Stimulated activated CD4-positive, alpha-beta T cell treated with anti-CD3 and anti-CD28 coated beads, TNF-alpha, amount 100 ng/mL, for 24 hours (primary cell): Measurements from ENCODE around the gene IL10RA.

Source experiments
- DNase-seq, 3 experiments: peaks; one replicate each; pipeline ENCODE4 v3.0.0-alpha.2; 2020; ENCODE audit warnings: low read depth in 3 of 3

Gene IL10RA

DNA sequence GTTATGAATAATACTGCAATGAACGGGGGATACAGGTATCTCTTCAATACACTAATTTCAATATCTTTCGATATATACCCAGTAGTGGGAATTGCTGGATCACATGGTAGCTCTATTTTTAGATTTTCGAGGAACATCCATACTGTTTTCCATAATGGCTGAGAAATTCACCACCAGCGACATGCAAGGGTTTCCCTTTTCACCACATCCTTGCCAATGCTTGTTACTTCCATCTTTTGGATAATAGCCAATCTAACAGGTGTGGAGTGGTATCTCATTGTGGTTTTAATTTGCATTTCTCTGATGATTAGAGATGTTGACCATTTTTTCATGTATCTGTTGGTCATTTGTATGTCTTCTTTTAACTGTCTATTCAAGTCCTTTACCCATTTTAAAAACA, 5.9 kb downstream of the IL10RA start:
- no peak for DNase-seq

DNA sequence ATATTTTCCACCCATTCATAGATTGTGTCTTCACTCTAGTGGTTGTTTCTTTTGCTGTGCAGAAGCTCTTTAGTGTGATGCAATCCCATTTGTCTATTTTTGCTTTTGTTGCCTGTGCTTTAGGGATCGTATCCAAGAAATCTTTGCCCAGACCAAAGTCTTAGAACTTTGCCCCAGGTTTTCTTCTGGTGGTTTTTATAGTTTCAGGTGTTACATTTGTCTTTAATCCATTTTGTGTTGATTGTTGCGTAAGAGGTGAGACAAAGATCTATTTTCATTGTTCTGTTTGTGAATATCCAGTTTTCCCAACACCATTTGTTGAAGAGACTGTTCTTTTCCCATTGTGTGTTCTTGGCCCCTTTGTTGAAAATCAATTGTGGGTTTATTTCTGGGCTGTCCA, 6.4 kb downstream of the IL10RA start:
- DNase-seq = no peak

DNA sequence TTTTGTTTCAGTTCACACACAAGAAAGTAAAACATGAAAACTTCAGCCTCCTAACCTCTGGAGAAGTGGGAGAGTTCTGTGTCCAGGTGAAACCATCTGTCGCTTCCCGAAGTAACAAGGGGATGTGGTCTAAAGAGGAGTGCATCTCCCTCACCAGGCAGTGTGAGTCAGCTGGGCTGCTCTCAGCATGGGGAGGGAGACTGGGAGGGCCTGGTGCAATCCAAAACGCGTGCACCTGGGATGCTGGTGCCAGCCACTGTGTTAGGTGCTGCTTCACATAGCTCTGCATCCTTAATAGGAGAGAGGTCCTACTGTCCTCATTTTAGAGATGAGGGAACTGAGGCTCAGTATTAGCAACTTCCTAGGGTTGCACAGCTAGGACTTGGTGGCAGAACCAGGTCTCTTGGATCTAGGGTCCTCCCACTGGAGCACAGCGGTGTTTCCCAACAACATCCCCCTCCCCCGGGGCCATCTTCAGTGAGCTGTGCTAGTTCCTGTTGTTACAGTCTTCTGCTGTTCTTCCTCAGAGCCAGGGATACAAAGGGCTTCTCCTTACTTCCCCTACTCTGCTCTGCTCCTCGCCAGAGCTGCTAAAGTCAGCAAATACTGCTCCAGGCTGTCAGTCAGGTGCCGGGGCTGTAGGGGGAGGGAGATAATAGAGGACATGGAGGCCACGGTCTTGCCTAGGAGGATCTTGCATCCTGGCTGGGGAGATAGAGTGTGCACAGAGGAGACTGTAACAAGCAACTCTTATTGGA, 8.0 kb downstream of the IL10RA start:
- DNase-seq = no peak

DNA sequence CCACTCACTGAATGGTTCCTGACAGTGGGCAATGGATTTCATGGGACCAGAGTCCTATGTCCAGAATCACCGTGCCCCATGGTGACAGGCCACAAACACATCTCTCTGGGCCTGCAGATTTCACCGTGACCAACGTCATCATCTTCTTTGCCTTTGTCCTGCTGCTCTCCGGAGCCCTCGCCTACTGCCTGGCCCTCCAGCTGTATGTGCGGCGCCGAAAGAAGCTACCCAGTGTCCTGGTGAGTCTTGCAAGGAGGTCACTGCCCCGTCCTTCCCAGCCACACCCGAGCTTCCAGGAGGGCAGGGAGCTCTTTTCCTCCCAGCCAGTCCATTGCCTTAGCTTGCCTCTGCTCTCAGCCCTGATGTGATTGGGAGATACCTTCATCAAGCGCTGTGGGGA, 9.3 kb downstream of the IL10RA start:
- DNase-seq = no peak

DNA sequence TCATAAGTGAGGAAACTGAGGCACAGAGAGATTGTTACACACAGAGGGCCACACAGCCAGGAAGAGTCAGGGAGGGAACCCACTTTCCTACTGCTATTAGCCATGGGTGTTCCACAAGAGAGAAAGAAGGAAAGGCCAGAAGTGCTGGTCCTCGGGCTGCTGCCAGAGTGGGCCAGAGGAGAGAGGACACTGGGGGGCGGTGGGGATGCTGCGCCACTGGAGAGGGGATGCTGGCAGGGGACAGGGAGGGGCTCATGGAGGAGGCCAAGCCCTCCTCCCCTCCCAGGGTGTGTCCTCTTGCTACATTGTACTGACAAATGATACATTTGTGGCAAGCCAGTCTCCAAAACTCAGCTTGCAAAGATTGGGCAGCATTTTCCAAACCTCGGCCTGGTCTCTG, 9.9 kb downstream of the IL10RA start:
- DNase-seq = no peak

DNA sequence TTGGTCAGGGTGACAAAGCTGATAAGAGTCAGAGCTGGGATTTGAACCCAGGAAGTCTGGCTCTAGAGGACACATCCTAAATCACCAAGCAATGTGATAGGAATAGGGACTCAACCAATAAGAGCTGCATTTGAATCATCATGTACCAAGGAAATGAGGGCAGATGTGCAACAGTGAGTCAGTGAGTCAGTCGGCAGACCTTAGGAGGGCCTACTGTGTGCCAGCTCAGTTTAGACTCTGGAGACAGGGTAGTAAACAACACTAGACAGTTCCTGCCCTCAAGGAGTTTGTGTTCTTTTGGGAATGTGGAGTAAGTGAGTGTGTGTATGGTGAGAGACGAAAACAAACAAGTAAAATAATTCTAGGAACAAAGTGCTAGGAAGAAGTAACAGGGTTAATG, 11.2 kb downstream of the IL10RA start:
- DNase-seq = no peak

DNA sequence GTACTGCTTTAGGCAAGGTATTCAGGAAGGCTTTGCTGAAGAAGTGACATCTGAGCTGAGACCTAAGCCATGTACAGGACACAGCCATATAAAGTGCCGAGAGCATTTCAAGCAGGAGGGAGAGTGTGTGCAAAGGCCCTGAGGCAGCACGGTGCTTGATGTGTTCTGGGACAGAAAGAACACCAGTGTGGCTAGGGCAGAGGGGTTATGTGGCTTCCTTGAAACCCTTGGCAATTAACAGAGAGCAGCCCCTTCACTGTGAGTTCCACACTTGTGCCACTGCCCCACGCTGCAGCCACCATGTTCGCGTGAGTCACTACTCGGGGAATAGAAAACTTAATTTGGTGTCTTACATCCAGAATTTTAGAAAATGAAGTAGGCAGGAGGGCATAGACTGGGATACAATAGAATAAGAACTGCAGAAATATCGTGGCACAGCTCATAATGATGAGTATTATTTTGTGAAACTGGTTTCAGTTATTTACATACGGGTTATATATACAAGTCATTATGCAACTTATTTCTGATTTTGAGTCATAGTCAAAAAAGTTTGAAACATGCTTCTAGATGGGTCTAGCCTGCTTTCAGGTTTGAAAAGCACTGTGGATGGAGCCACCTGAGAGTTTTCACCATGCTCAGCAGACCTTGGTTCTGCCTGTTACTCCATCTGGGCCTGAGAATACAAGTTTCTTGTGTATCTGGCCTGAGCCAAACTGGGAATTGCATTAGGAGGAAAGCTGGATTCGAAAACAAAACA, 11.8 kb downstream of the IL10RA start:
- DNase-seq = no peak

DNA sequence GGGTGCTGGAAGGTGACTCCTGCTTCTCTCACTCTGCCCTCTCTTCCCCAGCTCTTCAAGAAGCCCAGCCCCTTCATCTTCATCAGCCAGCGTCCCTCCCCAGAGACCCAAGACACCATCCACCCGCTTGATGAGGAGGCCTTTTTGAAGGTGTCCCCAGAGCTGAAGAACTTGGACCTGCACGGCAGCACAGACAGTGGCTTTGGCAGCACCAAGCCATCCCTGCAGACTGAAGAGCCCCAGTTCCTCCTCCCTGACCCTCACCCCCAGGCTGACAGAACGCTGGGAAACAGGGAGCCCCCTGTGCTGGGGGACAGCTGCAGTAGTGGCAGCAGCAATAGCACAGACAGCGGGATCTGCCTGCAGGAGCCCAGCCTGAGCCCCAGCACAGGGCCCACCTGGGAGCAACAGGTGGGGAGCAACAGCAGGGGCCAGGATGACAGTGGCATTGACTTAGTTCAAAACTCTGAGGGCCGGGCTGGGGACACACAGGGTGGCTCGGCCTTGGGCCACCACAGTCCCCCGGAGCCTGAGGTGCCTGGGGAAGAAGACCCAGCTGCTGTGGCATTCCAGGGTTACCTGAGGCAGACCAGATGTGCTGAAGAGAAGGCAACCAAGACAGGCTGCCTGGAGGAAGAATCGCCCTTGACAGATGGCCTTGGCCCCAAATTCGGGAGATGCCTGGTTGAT, 12.6 kb downstream of the IL10RA start:
- no peak for DNase-seq

DNA sequence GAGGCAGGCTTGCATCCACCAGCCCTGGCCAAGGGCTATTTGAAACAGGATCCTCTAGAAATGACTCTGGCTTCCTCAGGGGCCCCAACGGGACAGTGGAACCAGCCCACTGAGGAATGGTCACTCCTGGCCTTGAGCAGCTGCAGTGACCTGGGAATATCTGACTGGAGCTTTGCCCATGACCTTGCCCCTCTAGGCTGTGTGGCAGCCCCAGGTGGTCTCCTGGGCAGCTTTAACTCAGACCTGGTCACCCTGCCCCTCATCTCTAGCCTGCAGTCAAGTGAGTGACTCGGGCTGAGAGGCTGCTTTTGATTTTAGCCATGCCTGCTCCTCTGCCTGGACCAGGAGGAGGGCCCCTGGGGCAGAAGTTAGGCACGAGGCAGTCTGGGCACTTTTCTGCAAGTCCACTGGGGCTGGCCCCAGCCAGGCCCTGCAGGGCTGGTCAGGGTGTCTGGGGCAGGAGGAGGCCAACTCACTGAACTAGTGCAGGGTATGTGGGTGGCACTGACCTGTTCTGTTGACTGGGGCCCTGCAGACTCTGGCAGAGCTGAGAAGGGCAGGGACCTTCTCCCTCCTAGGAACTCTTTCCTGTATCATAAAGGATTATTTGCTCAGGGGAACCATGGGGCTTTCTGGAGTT, 13.3 kb downstream of the IL10RA start:
- DNase-seq = no peak

DNA sequence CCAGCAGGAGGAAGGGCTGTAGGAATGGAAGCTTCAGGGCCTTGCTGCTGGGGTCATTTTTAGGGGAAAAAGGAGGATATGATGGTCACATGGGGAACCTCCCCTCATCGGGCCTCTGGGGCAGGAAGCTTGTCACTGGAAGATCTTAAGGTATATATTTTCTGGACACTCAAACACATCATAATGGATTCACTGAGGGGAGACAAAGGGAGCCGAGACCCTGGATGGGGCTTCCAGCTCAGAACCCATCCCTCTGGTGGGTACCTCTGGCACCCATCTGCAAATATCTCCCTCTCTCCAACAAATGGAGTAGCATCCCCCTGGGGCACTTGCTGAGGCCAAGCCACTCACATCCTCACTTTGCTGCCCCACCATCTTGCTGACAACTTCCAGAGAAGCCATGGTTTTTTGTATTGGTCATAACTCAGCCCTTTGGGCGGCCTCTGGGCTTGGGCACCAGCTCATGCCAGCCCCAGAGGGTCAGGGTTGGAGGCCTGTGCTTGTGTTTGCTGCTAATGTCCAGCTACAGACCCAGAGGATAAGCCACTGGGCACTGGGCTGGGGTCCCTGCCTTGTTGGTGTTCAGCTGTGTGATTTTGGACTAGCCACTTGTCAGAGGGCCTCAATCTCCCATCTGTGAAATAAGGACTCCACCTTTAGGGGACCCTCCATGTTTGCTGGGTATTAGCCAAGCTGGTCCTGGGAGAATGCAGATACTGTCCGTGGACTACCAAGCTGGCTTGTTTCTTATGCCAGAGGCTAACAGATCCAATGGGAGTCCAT, 14.1 kb downstream of the IL10RA start:
- DNase-seq = no peak

DNA sequence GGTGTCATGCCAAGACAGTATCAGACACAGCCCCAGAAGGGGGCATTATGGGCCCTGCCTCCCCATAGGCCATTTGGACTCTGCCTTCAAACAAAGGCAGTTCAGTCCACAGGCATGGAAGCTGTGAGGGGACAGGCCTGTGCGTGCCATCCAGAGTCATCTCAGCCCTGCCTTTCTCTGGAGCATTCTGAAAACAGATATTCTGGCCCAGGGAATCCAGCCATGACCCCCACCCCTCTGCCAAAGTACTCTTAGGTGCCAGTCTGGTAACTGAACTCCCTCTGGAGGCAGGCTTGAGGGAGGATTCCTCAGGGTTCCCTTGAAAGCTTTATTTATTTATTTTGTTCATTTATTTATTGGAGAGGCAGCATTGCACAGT, 14.6 kb downstream of the IL10RA start:
- DNase-seq = no peak

DNA sequence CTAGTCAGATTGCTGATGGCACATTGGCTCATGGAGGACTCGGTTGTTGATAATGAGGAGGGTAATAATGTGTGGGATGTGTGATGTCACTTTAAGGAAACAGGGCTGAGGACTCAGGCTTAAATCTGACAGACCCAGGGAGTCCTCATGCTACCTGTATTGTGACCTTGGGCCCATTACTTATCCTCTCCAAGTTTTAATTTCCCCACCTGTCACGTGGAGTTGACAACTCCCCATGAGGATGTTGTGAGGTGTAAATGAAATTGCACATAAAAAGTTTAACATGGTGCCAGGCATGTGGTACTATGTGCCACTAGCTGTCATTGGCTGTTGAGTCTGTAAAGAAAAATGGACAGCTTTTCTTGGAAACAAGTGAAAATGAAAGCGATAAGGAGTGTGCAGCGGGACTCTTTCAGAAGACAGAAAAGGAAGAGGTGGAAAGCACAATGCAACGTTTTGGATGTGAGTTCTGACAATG, 15.3 kb downstream of the IL10RA start:
- no peak for DNase-seq

DNA sequence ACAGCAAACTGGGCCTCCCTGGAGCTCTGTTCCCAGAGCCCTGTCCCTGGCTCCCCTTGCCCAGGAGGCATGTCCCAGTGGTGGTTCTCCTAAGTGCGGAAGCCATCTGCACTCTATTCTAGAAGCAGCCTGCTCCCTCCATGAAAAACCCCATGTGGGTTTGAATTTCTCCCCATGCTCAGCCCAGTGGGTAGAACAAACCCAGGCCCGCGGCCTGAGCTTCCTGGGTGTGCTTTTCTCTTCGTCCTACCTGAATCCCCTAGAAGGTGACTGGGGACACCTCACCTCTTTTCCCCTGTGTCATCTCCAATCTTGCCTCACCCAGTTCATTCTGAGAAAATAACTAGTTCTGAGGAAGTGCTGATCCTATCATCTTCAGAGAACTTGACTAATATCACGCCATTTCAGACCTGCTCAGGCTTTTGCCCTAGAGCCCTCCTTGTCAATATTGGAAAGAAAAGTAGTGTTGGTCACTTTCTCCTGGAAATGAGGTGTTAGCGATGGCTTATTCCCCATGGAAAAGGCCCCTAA, 15.9 kb downstream of the IL10RA start:
- peak in 1 of 3 experiments; percentile 58 for DNase-seq

DNA sequence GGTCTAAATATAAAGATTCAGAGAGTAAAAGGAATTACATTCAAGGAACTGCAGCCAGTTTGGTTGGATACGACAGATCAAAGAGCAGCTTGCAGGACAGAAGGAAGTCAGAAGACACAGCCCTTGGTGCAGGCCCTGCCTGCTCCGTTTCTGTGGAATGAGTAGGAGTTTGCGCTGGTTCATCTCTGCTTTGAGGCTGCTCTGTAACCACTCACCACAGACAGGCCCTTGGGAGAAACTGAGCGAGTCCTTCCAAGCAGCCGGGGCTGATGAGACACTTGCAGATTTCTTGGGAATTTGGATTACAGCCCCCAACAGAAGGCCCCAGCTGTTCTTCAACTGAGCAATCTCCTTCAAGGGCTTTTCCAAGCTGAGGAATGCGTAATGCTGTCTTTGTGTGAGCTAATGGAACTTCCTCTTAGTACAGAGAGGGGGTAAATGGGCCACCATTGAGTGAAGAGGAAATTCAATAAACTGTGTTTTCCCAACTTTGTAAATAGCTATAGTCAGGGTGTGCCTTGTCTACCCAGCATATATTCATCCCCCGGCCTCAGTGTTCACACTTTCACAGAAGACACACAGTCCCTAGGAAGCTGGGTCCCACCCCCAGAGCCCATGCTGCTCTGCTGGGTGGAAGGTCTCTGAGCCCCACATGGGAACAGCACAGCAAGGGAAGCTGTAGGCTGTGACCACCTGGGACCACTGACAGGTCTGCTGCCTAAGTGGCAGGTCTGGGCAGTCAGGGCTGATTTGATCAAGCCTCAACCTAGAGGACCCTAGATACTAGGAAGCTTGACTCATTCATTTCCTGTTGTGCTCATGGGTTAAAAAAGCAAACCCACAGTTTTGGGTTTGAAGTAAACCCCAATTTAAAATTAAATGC, 16.6 kb downstream of the IL10RA start:
- DNase-seq = peak in 1 of 3 experiments; percentile 75

DNA sequence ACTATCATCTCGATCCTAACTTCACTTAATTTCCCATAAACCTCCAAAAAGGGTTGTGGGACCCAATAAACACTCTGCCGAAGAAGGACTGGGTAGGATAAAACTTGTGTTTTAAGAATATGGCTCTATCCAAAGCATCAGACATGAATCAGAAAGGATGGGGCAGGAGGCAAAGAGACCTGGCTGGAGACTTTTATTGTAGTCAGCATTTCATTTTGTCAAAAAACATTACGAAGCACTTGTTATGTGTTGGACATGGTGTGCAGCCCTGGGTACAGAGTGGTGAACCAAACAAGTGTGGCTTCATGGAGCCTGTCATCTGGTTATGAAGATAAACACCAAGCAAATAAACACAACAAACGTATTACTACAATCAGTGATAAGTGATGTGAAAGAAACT, 17.3 kb downstream of the IL10RA start:
- DNase-seq = no peak

DNA sequence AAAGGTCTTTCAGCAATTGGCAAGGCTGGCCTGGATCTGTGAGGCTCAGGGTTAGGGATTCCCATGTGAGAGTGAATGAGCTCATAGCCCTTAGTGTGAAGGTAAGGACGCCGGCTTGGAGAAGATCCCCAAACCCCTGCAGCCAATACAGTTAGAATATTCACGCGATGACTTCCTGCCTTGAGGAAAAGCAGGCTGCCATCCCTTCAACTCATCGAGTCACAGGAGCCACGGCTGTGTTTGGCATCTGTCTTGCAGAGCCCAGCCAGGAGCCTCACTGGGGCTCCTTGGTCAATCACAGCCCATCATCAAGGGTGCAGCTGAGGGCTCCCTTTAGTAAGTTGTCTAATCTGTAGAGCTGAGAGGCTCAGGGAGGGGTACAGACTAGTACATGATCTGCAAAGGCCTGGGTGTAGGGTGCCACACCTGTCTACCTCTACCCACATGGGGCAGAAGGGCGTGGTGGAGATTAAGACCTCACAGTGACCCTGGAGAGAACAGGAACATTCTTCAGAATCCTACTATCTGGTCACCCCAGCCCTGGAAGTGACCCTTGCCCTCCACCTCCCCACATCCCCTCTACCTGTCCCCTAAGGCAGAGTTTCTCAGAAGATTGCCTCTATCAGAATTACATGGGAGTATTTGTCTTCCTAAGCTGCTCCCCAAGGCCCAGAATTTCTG, 18.5 kb downstream of the IL10RA start:
- DNase-seq = no peak

DNA sequence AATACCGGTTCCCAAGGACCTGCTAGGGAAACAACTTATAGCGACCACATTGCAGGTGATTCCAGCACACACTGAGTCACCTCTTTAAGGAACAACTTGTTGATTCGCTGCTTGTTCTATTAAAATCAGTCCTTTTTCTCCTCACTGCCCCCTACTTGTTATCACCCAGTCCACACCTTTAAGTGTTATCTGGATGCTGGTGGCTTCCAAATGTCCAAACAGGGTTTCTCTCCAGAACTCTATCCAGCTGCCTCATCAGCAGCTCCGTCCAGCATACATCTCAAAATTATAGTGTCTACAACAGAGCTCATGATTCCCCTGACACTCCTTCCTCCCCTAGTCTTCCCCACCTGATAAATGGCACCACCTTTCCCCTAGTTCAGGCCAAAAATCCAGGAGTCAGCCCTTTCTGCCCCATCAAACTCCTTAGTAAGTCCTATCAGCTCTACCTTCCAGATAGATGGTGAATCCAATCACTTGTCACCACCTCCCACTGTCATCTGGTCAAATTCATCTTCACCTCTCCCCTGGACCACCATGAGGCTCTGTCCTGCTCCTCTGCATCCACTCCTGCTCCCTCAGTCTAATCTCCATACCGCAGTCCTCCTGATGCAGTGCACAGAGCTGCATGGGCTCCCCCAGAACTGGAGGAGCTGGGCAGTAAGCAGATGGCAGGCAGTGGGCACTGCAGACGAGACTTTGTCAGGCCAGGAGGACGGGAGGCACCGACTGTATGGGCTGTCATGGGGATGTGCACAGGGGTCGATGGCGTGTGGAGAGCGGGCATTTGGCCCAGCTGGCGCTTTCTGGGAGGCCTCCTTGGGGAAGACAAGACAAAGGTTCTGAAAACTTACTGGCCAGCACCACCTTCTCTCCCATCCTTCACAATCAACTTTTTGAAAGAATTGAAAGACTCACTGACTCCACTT, 19.3 kb downstream of the IL10RA start:
- DNase-seq = no peak

DNA sequence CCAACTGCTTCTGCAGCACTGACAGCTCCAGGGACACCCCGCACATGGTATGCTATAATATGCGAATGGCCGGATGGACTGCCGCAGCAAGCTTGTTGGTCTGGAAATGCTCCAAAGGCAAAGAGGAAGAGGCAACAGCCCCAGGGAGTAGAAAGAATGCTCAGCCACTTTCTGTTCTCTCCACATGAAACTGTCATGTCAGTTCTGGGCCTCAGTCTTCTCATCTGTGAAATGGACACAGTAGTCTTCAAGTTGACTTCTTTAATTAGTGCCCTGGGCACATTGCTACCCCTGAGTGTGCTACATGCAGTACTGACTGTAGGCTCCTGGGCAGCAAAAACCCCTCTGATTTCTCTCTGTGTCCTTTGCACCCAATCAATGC, 19.9 kb downstream of the IL10RA start:
- DNase-seq = no peak
